GM13977 (cell line): Measurements from ENCODE around the gene SUSD6.
"Not testable (repeated sequence)": the region's sequence is repeated elsewhere in the genome, so short reads cannot be mapped to it uniquely, and the experiment has no call there.

Experiments used
- DNase-seq: peaks from one replicate; pipeline ENCODE4 v3.0.0; 2012; ENCODE audit warnings: low spot score
- CTCF ChIP-seq: IDR thresholded peaks from 2 replicates; pipeline ENCODE4 v1.5.1; 2012; ENCODE audit warnings: mild to moderate bottlenecking, control low read depth; ENCODE audit not compliant: insufficient read depth; ENCODE audit errors: extremely low read depth, missing control alignments
- in situ Hi-C: fragments of 300-500 bp; cut with MboI; formaldehyde crosslinking; loops from one replicate; pipeline ENCODE4 v1.12.0; 2022; ENCODE audit warnings: low sequenced_read_pairs, low pct_unique_long_range_greater_than_20kb, mixed read lengths, inconsistent platforms; ENCODE audit not compliant: unreplicated experiment

SUSD6 gene

DNA sequence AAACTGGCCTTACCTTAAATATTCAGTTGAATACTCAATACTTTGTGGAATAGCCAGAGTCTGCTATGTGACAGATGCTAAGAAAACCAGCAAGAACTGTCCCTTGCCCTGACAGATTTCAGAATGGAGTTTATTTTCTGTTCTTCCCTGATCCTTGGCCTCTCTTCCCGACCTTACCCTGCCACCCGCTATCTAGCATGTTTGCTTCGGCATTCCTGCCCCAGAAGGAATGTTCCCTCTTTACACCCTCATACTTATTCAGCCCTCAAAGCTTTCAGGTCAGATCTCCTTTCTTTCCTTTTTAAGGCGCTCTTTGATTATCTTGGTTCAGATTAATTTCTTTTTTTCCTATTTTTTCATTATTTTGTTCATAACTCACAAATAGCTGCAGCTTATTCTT is 21.8 kb downstream of the SUSD6 start:
- in situ Hi-C loops, result no loop called here
- no peak for TF ChIP-seq CTCF
- DNase-seq, result no peak

GRCh38 chr14:69635981-69636639 is 24.7 kb downstream of the SUSD6 start:
- no peak for TF ChIP-seq CTCF
- in situ Hi-C loops, result no loop called here
- no peak for DNase-seq

DNA sequence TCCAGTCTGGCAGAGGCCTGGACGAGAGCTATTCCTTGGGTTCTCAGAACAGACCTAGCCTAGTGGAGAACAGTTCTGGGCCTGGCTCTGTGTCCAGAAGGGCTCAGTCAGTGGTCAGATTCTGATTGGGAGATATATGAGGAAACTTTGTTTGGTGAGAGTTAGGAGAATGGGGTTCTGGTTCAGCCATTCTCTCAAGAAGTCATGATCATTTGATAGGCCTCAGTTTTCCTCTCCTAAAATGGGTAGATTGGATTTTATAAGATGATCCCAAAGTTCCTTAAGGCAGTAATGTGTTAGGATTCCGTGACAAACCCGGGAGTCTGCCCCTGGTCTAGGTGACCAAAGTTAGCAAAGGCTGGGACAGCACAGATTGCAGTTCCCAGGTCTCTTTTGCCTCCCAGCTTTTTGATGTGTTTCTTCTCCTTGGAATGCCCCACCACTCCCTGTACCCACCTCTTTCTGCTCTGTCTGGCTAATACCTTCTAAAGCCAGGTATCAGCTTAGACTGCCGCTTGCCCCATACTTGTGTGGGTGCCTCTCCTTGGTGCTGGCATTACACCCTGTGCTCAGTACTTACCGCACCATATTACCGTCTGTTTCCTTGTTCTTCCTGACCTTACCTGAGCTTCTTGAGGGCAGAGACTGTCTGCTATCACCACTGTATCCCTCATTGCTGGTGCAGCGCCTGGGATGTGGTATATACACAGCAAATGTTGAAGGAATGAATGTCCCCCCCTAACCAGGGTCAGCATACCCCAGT is 25.5 kb downstream of the SUSD6 start:
- no peak for TF ChIP-seq CTCF
- in situ Hi-C loops, result no loop called here
- DNase-seq, result no peak

DNA sequence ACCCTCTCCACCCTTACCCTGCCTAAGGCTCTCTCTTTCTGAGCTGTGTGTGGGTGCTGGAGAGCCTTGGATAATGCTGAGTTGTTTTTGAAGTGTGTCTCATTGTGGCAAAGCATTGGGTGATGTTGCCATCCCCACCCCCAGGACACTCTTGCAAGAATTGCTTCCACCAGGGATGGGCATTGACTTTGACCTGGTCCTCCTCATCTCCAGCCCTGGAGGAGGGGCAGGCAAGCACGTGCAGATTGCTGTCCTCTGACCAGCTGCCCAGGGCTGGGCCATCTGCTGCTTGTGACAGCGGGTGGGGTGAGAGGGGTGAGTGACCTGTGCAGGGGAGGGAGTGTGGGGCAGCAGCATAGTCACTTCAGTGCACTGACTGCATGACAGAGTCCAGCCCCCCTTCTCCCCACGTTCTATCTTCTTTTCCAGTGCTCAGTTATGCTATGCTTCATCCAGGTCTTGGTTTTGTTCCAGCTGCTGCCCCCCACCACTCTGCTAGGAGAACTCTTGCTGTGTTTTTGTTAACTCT is 26.2 kb downstream of the SUSD6 start:
- DNase-seq, result no peak
- in situ Hi-C loops, result no loop called here
- TF ChIP-seq CTCF, result no peak

GRCh38 chr14:69640931-69641330 is 29.5 kb downstream of the SUSD6 start:
- in situ Hi-C loops, result no loop called here
- no peak for DNase-seq
- TF ChIP-seq CTCF, result no peak

DNA sequence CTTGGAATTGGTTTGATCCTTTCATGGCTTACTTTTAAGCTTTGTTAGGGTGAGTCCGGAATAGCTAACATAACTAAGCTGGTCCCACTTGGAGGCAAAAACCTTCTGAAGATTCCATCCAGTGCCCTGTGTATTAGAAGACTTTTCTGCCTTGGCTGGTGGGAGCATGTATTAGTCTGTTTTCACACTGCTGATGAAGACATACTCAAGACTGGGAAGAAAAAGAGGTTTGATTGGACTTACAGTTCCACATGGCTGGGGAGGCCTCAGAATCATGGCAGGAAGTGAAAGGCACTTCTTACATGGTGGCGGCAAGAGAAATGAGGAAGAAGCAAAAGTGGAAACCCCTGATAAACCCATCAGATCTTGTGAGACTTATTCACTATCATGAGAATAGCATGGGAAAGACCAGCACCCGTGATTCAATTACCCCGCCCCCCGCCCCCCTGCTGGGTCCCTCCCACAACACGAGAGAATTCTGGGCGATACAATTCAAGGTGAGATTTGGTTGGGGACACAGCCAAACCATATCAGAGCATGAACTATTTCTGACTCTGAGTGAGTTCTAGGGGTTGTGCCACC is 30.9 kb downstream of the SUSD6 start:
- in situ Hi-C loops, result not testable (repeated sequence)

More for the DNA sequence above, 30.9 kb downstream of the SUSD6 start:
- not testable (repeated sequence) for DNase-seq
